HG03066 (cell line): ENCODE results near the gene TBC1D2B.
"Not testable (repeated sequence)": the region's sequence is repeated elsewhere in the genome, so short reads cannot be mapped to it uniquely, and the experiment has no call there.

ENCODE experiments used
- ATAC-seq: cut with Tn5 transposase; IDR thresholded peaks from one replicate; pipeline ENCODE4 v1.9.1; 2021; ENCODE audit warnings: low read depth; ENCODE audit not compliant: unreplicated experiment

The TBC1D2B gene

DNA sequence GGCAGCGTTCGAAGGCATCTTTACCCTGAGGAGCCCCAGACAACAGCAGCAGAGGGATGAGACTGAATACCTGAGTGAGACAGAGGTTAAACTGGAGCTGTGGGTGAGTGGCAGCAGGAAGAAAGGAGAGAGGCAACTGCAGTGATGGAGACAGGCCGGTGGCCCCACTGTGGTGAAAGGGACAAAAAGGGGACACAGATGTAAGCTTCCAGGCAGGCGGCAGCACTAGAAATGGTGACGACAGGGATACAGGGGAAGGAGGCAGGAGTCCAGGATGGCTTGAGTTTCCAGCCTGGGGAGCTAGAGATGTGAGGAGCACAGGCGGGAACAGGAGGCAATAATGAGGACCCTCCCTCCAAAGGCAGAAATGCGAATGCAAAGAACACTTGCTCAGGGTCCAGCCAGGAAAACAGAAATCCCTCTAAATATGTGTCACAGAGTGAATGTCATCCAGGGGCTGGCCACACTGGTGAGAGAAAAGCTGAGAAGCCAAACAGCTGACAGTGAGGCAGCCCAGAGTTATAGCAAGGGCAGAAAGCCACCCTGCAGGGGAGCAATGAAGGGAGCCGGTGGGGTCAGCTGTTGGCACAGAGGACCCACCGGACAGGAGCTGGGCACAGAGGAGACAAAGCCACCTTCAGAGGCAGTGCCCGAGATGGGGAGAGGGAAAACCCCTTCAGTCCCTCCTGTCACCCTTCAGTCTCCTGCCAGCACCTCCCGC lies 70.1 kb downstream of the TBC1D2B start:
- no peak for ATAC-seq

DNA sequence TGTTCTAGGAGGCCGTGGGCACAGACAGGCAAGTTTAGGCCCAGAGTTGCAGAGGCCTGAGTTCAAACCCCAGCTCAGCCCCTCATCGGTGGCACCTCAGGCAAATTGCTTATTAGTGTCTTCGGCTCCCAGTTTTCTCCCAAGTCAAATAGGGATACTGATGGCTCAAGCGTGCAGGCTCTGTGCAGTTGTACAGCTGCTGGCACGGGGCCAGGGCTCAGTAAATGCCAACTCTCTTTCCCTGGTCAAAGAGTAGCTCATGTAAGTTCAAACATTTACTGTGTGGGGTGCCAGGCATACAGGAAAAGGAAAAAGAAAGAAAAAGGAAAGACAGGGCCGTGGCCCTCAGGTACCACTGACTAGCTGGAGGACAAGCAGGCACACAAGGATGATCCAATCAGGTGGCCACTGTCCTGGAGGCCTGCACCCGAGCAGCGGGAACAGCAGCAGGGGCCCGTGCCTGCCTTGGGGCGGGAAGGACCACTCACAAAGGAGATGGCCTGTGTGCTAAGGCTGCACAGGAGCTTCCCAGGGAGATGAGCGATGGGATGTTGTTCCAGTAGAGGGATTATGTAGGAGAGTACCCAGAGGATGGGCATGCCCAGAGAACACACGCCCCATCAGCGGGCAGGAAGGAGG lies 70.8 kb downstream of the TBC1D2B start:
- ATAC-seq: no peak

DNA sequence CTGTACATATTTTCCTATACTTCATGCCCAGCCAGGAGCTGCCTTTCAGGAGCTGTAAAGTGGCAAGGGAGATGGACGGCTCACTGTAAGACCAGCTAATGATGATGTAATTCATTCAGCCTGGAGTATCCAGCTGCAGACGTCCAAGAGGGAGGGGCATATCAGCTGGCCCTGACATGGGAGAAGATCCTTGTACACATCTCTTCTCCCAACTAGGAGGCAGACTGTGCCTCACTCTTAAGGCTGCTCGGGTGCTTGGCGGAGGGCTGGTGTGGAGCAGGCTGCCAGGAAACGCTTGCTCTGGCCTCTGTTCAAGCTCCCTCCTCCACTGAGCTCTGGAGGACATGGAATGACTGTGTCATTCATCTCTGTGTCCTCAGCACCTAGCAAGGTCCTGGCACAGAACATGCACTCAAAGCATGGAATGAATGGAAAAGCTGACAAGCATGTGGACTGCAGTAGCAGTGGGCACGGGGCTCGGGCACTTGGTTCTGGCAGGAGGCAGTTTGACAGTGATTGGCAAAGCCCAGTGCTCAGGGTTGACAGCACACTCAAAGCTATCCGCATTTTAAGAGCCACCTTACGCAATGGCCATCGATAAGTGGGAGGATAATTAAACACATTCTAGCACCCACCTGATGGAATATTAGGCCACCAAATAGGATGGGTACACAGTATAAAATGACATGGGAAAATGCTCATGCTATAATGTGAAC lies 72.4 kb downstream of the TBC1D2B start:
- no peak for ATAC-seq

DNA sequence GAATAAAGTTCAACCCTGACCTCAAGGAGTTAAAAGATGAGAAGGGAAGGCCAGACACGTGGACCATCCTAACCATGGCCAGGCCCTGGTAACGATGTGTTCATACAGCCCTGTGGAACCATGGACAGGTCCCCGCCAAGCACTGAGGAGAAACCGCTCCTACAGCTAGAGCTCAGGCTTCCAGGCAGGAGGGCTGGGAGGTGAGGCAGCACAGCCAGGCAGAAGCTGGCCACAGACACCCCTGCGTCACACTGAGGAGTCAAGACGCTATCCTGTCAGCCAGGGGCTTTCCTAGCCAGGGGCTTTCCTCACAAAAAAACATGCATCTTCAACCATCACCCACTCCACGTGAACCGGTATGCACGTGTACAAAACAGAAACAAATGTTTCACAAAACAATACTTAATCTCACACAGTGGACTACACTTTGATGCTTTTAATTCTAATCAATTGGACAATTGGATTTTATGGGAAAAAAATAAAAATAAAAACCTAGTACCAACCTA lies 73.2 kb downstream of the TBC1D2B start:
- ATAC-seq: no peak

DNA sequence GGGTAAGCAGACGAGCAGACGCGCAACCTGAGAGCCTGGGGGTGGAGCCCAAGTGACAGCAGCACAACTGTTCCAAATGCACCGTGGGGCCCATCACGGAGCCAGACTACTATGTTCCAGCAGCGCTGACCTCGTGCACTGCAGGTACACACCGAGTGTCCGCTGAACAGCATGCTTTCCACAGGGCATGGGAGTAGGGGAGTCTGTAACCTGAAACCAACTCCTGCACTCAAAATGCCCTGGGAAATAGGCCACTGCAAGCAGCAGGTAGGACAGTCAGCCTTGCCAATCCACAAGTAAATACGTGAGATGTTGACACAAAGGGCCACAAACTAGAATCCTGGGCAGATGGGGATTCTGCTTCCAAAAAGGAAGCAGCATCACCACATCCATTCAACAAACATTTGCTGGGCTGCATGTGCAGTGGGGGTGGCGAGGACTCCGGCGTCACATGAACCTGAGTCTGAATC lies 73.9 kb downstream of the TBC1D2B start:
- ATAC-seq: no peak

DNA sequence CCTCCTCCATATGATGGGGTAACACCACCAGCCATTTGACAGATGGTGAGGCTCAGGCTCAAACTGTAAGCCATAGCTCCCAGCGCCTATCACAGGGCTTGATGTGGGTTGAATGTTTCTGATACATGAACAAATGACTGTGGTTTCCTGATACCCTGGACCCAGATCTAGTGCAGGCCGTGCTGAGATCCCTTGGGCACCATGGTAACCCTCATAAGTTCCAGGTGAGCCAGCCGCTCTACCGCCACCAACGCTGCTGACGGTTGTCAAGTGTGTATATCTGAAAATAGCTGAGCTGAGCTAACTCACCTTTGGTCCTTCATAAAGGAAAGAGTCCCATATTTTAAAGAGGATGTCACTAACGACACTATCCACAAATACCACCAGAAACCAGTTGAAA lies 74.5 kb downstream of the TBC1D2B start:
- no peak for ATAC-seq

DNA sequence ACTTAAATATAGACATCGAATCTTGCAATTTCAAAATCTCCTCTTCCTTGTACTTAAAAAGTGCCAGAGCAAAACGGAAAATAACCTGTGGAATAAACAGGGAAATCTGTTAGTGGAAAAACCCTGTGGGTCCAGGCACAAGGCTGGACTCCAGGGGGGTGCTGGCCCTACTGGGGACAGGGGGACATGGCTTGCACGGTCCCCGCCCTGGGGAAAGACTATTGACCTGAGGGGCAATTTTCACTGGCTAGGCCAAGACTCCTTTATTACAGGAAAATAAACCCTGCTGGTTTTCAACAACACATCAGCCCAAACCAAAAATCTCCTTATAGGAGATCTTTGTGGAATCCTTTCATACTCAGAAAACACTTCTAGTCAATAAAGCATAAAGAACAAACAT lies 75.9 kb downstream of the TBC1D2B start:
- no peak for ATAC-seq

DNA sequence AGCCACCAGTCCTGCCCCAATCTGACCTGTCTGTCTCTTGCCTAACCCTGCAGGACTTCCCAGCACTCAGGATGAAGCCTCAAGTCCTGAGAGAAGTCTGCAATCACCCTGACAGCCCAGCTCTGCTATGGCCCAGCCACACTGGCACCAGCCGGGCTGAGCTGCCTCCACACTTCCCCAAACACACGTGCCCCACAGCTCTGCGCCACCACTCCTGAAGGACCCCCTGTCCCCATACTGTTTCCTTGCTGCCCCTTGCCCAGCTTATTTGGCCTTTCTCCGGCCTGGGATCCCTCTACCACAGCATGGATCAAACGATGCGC lies 76.6 kb downstream of the TBC1D2B start:
- no peak for ATAC-seq

DNA sequence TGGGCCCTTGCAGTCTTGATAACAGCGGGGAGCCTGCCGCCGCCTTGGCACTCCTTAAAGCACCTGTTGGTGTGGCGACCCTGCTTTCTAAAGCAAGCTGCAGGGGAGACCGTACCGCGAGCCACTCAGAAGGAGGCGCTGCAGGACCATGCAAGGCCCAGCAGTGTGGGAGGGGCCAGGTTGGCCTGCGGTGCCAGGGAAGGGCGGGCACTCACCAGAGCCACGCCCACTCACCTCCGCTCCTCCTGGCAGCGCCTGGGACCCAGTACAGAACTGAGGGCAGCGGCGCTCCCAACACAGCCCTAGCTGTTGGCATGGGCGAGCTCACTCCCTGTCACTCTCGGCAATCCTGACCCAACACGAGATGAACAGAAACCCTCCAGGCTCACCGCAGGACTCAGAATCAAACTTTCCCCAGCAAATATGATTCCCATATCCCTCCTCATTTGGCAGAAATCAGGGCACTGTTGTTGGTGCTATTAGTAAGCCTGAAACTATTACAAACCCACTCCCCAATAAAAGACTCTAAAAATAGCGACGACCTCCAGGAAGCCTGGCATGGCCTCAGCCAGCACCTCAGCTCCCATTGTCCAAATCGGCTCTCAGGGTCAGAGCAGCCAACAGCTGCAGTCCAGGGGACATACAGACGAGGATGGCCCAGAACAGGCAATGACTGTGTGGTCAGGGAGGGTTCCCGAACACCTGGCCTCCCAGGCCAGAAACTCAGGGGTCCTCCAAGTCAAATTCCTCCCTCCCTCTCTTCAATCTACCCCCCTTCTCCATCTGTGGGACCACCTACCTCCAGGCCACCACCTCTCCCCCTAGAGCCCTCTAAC lies 77.2 kb downstream of the TBC1D2B start:
- ATAC-seq: no peak

DNA sequence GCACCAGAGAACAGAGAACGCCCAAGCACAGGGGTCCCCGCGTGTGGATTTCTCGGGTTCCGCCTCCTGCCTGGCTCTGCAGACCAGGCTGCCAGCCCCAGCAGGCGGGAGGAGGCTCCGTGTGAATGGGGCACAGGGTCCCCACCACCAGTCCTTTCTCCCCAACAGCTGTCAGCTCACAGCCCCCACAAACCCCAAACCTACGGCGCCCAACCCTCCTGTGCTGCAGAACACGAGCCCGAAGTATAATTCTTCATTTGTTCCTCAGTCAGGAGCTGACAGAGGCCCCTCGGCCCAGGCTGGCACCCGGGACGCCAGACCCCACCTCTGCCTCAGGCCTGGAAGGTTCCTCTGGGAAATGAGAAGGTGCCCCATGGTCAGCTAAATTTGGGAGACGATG lies 78.0 kb downstream of the TBC1D2B start:
- no peak for ATAC-seq

DNA sequence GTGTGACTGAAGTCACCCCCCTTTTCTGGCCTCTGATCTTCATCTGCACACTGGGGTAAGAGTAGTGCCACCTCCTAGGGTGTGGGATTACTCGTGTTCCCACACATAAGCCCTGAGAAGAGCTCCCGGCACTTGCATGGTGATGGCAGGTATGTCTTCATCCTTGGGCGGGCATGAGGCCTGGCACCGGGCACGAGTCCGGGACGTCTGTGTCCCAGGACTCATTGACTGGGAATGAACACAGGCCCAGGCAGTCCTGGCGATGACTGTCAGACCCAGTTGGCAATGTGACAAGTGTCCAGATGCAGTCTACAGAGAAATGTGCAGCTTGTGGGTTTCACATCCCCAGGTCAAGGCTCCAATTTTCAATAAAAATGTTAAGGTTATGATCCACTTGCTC lies 78.9 kb downstream of the TBC1D2B start:
- ATAC-seq: no peak

DNA sequence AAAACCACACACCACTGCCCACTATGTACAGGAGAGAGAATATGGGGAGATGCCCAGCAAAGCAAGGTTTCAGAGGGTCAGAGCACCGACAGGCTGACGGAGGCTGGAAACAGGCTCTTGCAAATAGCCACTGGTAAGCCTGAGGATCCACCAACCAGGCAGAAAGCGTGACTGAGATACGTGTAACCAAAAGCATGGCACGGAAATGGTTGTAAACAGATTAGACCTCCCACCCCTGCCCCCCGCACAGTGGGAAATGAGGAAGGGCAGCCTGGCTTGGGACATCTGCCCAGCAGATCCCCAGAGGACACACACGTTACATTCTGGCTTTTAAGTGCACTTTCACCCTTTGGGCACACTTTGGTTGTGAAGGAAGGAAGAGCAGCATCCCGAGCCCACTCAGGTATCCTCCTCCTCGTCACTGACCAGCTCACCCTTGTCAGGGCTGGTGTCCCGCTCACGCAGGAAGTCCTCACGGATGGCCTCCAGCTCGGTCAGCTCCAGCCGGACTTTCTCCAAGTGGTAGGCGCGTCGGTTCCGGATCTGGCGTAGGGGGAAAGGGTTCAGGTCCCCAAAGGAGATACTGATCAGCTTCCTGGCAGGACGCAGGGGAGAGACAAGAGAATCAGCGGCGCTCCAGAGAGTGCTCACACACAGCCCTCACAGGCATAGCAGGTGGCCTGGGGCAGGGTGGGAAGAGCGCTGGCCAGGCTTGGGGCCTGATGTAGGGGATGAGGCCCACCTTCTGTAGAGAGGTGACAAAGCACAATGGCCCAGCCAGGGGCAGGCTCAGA lies 79.6 kb downstream of the TBC1D2B start:
- ATAC-seq: not testable (repeated sequence)

DNA sequence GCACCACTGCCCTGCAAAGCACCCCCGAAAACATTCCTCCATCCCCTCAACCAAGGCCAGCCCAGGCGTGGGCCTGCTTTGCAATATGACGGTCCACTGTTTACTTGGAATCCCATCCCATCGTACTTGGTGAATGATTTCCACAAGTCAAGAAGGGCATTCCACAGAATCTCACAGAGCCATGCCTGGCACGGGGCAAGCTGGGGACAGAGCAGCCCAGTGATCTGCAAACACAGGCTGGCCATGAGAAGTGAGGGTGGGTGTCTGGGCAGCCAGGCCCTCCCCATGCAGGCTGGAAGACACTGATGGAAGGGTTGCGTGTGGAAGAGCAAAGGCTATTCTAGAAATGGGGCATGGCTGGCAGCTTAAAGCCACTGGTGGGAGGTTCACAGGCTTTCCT lies 80.3 kb downstream of the TBC1D2B start:
- ATAC-seq: not testable (repeated sequence)

DNA sequence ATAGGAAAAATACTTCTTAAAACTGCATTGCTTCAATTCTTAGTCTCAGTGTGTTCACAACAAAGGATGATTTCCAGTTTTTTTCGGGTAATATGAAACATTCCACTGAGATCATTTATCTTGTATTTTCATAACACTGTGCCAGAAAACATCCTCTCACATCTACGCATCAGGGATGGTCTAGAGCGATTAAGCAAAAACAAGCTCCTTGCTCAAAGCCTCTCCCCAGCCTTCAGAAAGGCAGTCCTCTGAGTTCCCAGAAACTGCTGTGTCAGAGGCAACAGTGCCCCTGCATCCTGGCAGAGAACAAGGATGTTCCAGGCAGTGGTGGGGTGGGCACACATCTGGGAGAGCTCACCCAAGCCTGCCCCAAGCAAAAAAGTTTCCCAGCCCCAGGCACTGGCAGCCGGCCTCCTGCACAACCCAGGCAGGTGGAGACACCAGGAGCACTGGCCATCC lies 80.8 kb downstream of the TBC1D2B start:
- ATAC-seq: not testable (repeated sequence)

DNA sequence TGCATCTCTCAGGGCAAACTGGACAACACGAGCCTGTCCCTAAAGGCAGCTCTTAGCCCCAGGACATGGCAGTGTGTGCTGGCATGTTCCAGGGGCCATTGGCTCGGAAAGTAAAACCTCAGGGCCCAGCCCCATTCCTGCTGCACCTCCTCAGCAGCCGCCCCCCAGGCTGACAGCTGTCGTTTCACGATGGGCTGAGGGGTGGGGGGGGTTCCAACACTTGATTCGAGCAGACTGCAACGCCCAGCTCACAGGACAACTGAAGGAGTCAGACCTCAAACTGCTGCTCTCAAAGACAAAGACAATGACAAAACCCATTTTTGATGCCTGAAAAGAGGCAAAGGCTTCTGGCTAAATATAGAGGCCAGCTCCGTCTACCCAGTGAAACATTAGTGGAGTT lies 81.3 kb downstream of the TBC1D2B start:
- not testable (repeated sequence) for ATAC-seq

DNA sequence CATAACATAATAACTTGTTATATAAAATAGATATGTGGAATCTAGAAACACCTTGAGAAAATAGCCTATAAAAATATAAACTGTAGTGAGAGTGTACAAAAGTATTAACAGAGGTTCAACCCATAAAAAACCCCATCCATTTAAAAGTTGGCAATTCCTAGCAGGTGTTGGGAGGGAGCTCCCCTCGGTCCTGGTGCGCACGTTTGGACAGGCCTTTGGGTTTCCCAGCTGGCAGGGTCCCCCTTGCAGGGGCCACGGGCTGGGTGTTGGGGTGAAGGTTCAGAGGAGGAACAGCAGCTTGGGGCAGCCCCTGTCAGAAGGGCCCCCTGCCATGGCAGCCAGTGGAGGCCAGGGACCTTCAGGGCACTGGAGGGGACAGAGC lies 82.0 kb downstream of the TBC1D2B start:
- not testable (repeated sequence) for ATAC-seq

DNA sequence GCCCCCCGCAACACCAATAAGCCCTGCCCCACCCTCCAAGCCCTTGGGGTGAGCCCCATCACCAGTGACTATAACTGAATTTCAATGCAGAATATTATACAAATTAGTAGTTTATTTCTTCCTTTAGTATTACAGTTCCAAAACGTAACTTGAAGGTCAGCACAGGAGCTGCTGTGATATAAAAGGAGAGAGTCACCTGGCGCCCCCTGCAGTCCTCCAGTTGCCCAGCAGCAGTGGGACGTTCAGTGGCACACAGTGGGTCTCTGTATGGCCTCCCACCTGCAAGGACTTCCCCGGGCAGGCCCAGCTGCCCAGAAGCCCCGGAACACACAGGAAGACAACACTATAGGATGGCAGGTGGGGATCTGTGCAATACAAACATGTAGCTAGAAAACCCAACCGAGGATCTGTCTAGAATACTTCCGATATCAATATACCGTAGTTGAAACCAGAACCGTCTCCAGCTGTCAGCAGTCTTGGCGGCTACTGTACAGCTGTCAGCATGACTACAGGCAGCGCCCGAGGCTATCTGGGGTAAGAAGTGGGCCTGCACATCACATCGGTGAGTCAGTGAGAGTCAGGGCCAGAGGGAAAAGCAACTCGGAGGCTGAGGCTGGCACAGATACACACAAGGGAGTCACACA lies 82.5 kb downstream of the TBC1D2B start:
- not testable (repeated sequence) for ATAC-seq

DNA sequence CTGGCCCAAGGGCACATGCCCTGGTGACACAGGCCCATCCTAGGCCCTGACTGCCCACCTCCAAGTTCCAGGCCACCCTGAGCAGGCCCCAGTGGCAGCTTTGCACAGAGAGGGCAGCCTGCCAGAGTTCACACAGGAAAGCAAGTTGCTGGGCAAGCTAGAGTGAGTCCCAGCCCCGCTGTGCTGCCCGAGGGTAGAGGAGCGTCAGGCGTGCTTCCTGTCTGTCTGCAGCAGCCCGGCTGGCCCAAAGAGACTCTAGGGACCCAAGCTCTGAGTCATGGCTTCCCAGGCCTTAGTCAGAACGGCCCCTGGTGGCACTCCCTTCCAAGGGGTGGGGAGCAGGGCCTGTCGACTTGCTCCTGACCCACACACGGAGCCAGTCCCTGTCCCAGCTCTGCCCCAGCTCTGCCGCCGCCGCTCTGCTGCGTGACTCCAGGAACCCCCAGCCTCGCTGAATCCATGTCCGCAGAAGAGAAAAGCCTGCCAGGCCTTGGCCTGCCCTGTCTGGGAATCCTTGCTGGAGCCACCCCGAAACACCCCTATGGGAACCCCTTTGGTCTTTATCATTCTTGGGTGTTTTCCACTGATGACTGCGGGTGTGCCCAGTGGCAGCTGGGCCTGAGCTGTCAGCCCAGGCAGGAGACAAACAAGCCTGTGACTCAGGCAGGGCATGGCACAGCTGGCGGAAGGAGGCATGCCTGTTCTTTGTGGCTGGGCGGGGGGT lies 83.4 kb downstream of the TBC1D2B start:
- ATAC-seq: peak; percentile 80
